ENCODE measurements around the gene CAT. TPM values are rescaled to one million over a fixed set of nuclear protein-coding genes. Genes with fewer than 3 reads are reported as not detected.
A peak's percentile ranks its signal among the peaks of the same experiment; 100 is the strongest.

The CAT gene
- total and polyA plus RNA-seq, 8 donors: 24.9 to 122 (median 74.7) TPM

DNA sequence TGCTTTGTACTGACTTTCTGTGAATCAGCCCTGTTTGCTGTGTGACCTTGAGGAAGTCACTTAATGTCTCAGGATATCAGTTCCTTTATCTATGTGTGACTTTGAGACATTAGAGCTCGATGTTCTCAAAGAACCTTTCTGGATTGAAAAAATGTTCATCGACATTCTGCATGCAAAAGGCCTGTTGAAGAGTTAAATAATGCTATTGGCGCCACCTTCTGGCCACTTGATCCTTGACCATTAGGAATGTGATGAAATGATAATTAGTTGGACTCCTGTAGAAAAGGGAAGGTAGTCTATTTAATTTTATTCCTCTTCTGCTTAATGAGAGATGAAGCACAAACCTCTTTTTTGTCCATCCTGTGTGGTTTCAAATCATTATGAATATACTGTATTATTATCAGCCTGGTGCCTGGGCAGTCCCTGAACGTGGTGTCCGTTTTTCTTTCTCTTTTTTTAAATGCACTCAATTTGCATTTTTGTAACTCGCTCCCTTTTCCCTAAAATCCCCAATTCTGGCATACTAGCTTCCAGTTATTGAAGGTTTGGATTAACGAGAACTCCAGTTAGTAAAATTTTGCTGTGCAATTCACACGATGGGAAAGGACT lies 54.2 kb downstream of the CAT start:
- H3K27ac ChIP-seq: no peak overlapping the region
- no peaks in the 10 kb centered on the region for H3K27me3 ChIP-seq
- H3K9me3 ChIP-seq: no peaks in the 10 kb centered on the region
- H3K36me3 ChIP-seq: no peaks in the 10 kb centered on the region
- no peak overlapping the region for H3K4me3 ChIP-seq
- 46 to 55% (median 47%) methylated on average over 8 of the region's 8 CpGs for WGBS, 5 donors
- TF ChIP-seq, protein P1, sequence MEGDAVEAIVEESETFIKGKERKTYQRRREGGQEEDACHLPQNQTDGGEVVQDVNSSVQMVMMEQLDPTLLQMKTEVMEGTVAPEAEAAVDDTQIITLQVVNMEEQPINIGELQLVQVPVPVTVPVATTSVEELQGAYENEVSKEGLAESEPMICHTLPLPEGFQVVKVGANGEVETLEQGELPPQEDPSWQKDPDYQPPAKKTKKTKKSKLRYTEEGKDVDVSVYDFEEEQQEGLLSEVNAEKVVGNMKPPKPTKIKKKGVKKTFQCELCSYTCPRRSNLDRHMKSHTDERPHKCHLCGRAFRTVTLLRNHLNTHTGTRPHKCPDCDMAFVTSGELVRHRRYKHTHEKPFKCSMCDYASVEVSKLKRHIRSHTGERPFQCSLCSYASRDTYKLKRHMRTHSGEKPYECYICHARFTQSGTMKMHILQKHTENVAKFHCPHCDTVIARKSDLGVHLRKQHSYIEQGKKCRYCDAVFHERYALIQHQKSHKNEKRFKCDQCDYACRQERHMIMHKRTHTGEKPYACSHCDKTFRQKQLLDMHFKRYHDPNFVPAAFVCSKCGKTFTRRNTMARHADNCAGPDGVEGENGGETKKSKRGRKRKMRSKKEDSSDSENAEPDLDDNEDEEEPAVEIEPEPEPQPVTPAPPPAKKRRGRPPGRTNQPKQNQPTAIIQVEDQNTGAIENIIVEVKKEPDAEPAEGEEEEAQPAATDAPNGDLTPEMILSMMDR (IDR thresholded peaks at IDR 0.05): peak in 5 of 7 experiments; percentile 36 to 67 (median 51)
- no peak for TF ChIP-seq EP300 (IDR thresholded peaks at IDR 0.05)
- intact Hi-C loops (cut with DNase I; ENCODE audit: low total_unique reads): no loop called here
- peak; percentile 74 to 84 for DNase-seq
- H3K4me1 ChIP-seq: no peaks in the 10 kb centered on the region

DNA sequence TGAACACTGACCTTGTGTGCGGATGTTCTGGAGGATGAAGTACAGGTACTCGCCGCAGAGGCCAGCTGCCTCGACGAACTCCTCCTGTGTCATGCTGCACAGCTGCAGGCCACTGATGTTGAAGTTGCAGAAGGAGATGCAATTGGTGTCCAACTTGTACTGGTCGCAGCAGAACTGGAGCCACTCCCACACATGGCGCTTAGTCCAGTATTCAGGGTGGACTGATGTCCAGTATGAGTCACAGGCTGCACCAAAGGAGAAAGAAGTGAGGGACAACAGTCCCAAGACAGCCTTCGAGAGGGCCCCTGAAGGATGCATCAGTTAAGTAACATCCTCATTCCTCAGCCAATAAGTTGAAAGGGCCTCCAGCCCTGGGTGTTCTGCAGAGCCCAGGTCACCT lies 54.7 kb downstream of the CAT start:
- H3K4me1 ChIP-seq: no peaks in the 10 kb centered on the region
- DNase-seq: no peak
- TF ChIP-seq POLR2AphosphoS5 (IDR thresholded peaks at IDR 0.05) (no peak), EP300 (IDR thresholded peaks at IDR 0.05) (no peak), POLR2A (IDR thresholded peaks at IDR 0.05) (no peak)
- TF ChIP-seq, protein P1 (IDR thresholded peaks at IDR 0.05): no peak
- intact Hi-C loops (cut with DNase I; ENCODE audit: low total_unique reads): no loop called here
- no peak overlapping the region for H3K27ac ChIP-seq
- no peaks in the 10 kb centered on the region for H3K27me3 ChIP-seq
- no peaks in the 10 kb centered on the region for H3K36me3 ChIP-seq
- 62 to 87% (median 82%) methylated on average over 6 to 8 of the region's 8 CpGs for WGBS, 5 donors
- H3K9me3 ChIP-seq: no peaks in the 10 kb centered on the region
- H3K4me3 ChIP-seq: no peak overlapping the region

DNA sequence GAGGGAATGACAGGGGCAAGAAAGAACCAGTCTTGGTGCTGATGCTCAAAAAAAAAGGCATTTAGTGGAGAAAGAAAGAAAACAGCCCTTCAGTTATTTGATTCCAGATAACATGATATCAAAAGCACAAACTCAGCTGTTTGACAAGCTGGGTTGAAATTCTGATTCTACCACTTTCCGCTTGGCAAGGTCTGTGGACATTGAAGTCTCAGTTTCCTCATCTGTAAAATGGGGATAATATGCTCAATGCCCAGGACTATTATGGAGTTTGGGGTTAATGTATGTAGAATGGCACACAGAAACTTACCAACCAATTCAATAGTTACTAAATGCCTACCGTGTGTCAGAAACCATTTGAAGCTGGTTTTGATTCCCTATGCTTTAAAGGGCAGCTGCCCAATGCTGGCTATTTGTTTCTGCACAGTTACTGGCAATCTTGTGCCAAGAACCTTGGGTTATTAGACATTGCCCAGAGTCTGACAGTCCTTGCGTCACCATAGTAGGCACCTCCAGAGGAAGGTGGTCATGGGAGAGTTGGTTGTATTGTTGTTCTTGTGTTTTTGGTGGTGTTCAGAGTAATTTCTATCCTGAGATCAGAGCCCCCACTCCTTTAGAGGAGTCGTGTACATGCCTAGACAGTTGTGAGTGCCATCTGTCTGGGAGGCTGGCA lies 55.3 kb downstream of the CAT start:
- no peak for DNase-seq
- Histone ChIP-seq H3K4me1 (no peaks in the 10 kb centered on the region), H3K36me3 (no peaks in the 10 kb centered on the region), H3K4me3 (no peak overlapping the region), H3K27ac (no peak overlapping the region), H3K27me3 (no peaks in the 10 kb centered on the region), H3K9me3 (no peaks in the 10 kb centered on the region)
- TF ChIP-seq EP300 (IDR thresholded peaks at IDR 0.05) (no peak), POLR2AphosphoS5 (IDR thresholded peaks at IDR 0.05) (no peak), POLR2A (IDR thresholded peaks at IDR 0.05) (no peak)
- TF ChIP-seq, protein P1 (IDR thresholded peaks at IDR 0.05): no peak
- 73 to 80% (median 78%) methylated on average over 4 of the region's 4 CpGs for WGBS, 5 donors
- intact Hi-C loops (cut with DNase I; ENCODE audit: low total_unique reads): no loop called here

DNA sequence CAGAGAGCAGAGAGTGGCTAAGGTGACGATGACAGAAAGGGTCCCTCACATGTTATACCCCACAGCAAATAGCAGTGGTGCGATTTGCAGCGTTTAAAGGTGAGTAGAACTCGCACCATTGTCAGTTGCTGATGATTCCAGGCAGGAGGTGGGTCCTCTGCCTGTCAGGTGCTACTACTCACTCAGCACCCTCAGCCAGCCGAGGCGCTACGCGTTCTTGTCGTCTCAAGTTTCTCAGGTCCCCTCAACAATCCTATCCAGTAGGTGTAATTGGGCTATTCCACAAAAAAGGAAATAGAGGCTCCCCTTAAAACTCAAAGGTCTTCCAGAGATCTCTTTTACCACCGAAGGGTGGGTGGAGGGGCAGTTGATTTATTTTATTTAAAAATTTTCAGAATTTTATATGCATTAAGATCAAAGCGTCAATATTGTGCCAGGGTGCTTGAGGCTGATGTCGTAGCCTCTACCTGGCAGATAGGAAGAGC lies 56.5 kb downstream of the CAT start:
- intact Hi-C loops (cut with DNase I; ENCODE audit: low total_unique reads): no loop called here

More for the DNA sequence above, 56.5 kb downstream of the CAT start:
- H3K27me3 ChIP-seq: no peaks in the 10 kb centered on the region
- DNase-seq: no peak
- 88 to 93% (median 89%) methylated on average over 12 of the region's 12 CpGs for WGBS, 5 donors
- TF ChIP-seq, protein P1 (IDR thresholded peaks at IDR 0.05): no peak
- TF ChIP-seq EP300 (IDR thresholded peaks at IDR 0.05) (no peak), POLR2A (IDR thresholded peaks at IDR 0.05) (no peak), POLR2AphosphoS5 (IDR thresholded peaks at IDR 0.05) (no peak)
- peak overlapping the region in 2 of 5 donors; percentile 7 to 29 for H3K27ac ChIP-seq
- no peak overlapping the region for H3K4me3 ChIP-seq
- no peaks in the 10 kb centered on the region for H3K36me3 ChIP-seq
- H3K4me1 ChIP-seq: no peaks in the 10 kb centered on the region
- H3K9me3 ChIP-seq: no peaks in the 10 kb centered on the region
